Activated naive CD4-positive, alpha-beta T cell treated with anti-CD3 and anti-CD28 coated beads for 36 hours (primary cell): ENCODE results near the gene CREBRF. TPM values are rescaled to one million over a fixed set of nuclear protein-coding genes. Genes with fewer than 3 reads are reported as not detected.
"Not testable (repeated sequence)": the region's sequence is repeated elsewhere in the genome, so short reads cannot be mapped to it uniquely, and the experiment has no call there.

Experiments
- CTCF ChIA-PET: fragments of 350-600 bp; sonication (Branson Sonifier 250); formaldehyde crosslinking; loops from one replicate; lab custom pipeline; 2021; ENCODE audit warnings: antibody characterized with exemption; lab: Charles Lee
- DNase-seq: peaks from one replicate; pipeline ENCODE4 v3.0.0-alpha.2; 2020
- H3K27ac Mint-ChIP-seq: one replicate; pipeline ENCODE4 v1.8.0; 2021; ENCODE audit warnings: mild to moderate bottlenecking, mixed read lengths
- H3K27me3 Mint-ChIP-seq: one replicate; pipeline ENCODE4 v1.8.0; 2021; ENCODE audit warnings: low read depth, mixed read lengths
- H3K36me3 Mint-ChIP-seq: one replicate; pipeline ENCODE4 v1.8.0; 2021; ENCODE audit warnings: low read depth, mixed read lengths
- H3K4me1 Mint-ChIP-seq: one replicate; pipeline ENCODE4 v1.8.0; 2021; ENCODE audit warnings: low read depth, mixed read lengths
- H3K4me3 Mint-ChIP-seq: one replicate; pipeline ENCODE4 v1.8.0; 2021; ENCODE audit warnings: mild to moderate bottlenecking, moderate library complexity, mixed read lengths
- H3K9me3 Mint-ChIP-seq: one replicate; pipeline ENCODE4 v1.8.0; 2021; ENCODE audit warnings: mixed read lengths
- intact Hi-C: fragments of 100-400 bp; cut with micrococcal nuclease; formaldehyde crosslinking; loops from one replicate; pipeline ENCODE4 v1.15.1; 2023
- total RNA-seq, 2 experiments: library from RNA; stranded (reverse); gene quantifications; one replicate each; pipeline ENCODE4 v1.2.3, GENCODE V29; 2021

CREBRF gene
- total RNA-seq, 2 experiments from 2014 or later = 17.0 to 18.3 TPM

GRCh38 chr5:173020154-173020581, 36.0 kb upstream of the CREBRF start:
- H3K36me3 Mint-ChIP-seq = peaks cover 29% of the 10 kb centered on the region
- peak overlapping the region; percentile 31 for H3K27ac Mint-ChIP-seq
- H3K4me1 Mint-ChIP-seq = peaks cover 35% of the 10 kb centered on the region
- no peaks in the 10 kb centered on the region for H3K27me3 Mint-ChIP-seq
- H3K9me3 Mint-ChIP-seq = peaks cover 2% of the 10 kb centered on the region
- DNase-seq = no peak
- CTCF ChIA-PET = no interaction called here
- H3K4me3 Mint-ChIP-seq = no peak overlapping the region
- intact Hi-C loops = no loop called here

GRCh38 chr5:173020643-173021042, 35.5 kb upstream of the CREBRF start:
- intact Hi-C loops = no loop called here
- Mint-ChIP-seq H3K9me3 (peaks cover 2% of the 10 kb centered on the region), H3K27ac (no peak overlapping the region), H3K4me1 (peaks cover 32% of the 10 kb centered on the region), H3K27me3 (no peaks in the 10 kb centered on the region), H3K36me3 (peaks cover 31% of the 10 kb centered on the region), H3K4me3 (no peak overlapping the region)
- CTCF ChIA-PET = no interaction called here
- no peak for DNase-seq

- Mint-ChIP-seq H3K4me1 (peaks cover 19% of the 10 kb centered on the region), H3K27me3 (no peaks in the 10 kb centered on the region), H3K4me3 (no peak overlapping the region), H3K9me3 (peaks cover 2% of the 10 kb centered on the region), H3K36me3 (peaks cover 27% of the 10 kb centered on the region), H3K27ac (no peak overlapping the region)
- DNase-seq = no peak
- CTCF ChIA-PET = interaction anchor here (0.6 to 0.9 kb wide), 3 partner anchors 19 to 330 kb away, joined by 3 to 5 read pairs (median 4); no protein-coding TSS in a partner anchor
- intact Hi-C loops = no loop called here
Measured at GRCh38 chr5:173025651-173026050, 30.5 kb upstream of the CREBRF start.

GRCh38 chr5:173027905-173028304, 28.2 kb upstream of the CREBRF start:
- Mint-ChIP-seq H3K4me3 (no peak overlapping the region), H3K9me3 (peaks cover 2% of the 10 kb centered on the region), H3K36me3 (peaks cover 14% of the 10 kb centered on the region), H3K27me3 (no peaks in the 10 kb centered on the region), H3K4me1 (peaks cover 17% of the 10 kb centered on the region), H3K27ac (no peak overlapping the region)
- intact Hi-C loops = no loop called here
- CTCF ChIA-PET = no interaction called here
- no peak for DNase-seq

GRCh38 chr5:173028811-173029327, 27.3 kb upstream of the CREBRF start:
- CTCF ChIA-PET = no interaction called here
- H3K4me3 Mint-ChIP-seq = no peak overlapping the region
- intact Hi-C loops = no loop called here
- H3K4me1 Mint-ChIP-seq = peaks cover 26% of the 10 kb centered on the region
- H3K27ac Mint-ChIP-seq = no peak overlapping the region
- H3K36me3 Mint-ChIP-seq = peaks cover 14% of the 10 kb centered on the region
- no peak for DNase-seq
- peaks cover 2% of the 10 kb centered on the region for H3K9me3 Mint-ChIP-seq
- H3K27me3 Mint-ChIP-seq = no peaks in the 10 kb centered on the region

- DNase-seq = no peak
- peaks cover under 1% of the 10 kb centered on the region for H3K9me3 Mint-ChIP-seq
- no peak overlapping the region for H3K4me3 Mint-ChIP-seq
- H3K27ac Mint-ChIP-seq = no peak overlapping the region
- CTCF ChIA-PET = interaction anchor here (0.8 kb wide), 1 partner anchor 199 kb away, joined by 3 read pairs; no protein-coding TSS in a partner anchor
- peaks cover 15% of the 10 kb centered on the region for H3K36me3 Mint-ChIP-seq
- H3K4me1 Mint-ChIP-seq = peaks cover 30% of the 10 kb centered on the region
- intact Hi-C loops = no loop called here
- no peaks in the 10 kb centered on the region for H3K27me3 Mint-ChIP-seq
Measured at GRCh38 chr5:173029499-173029921, 26.6 kb upstream of the CREBRF start.

- H3K27ac Mint-ChIP-seq, H3K4me3 Mint-ChIP-seq, H3K27me3 Mint-ChIP-seq, DNase-seq, H3K9me3 Mint-ChIP-seq, intact Hi-C loops: not testable (repeated sequence)
- CTCF ChIA-PET = interaction anchor here (0.6 kb wide), 1 partner anchor 586 kb away, joined by 3 read pairs; no protein-coding TSS in a partner anchor
- H3K36me3 Mint-ChIP-seq = peaks cover 19% of the 10 kb centered on the region
- peaks cover 41% of the 10 kb centered on the region for H3K4me1 Mint-ChIP-seq
Measured at GRCh38 chr5:173032096-173032495, 24.1 kb upstream of the CREBRF start.

- intact Hi-C loops = no loop called here
- Mint-ChIP-seq H3K4me1 (peaks cover 44% of the 10 kb centered on the region), H3K27me3 (no peaks in the 10 kb centered on the region), H3K4me3 (no peak overlapping the region), H3K36me3 (peaks cover 18% of the 10 kb centered on the region), H3K9me3 (no peaks in the 10 kb centered on the region), H3K27ac (no peak overlapping the region)
- no peak for DNase-seq
- CTCF ChIA-PET = interaction anchor here (1.1 kb wide), 1 partner anchor 111 kb away, joined by 5 read pairs; no protein-coding TSS in a partner anchor
Measured at GRCh38 chr5:173032730-173033129, 23.4 kb upstream of the CREBRF start.

GRCh38 chr5:173033923-173034322, 22.2 kb upstream of the CREBRF start:
- Mint-ChIP-seq H3K9me3 (no peaks in the 10 kb centered on the region), H3K4me1 (peaks cover 51% of the 10 kb centered on the region), H3K27me3 (no peaks in the 10 kb centered on the region), H3K36me3 (peaks cover 15% of the 10 kb centered on the region), H3K27ac (peak overlapping the region; percentile 7), H3K4me3 (no peak overlapping the region)
- CTCF ChIA-PET = interaction anchor here (1.1 to 2.0 kb wide), 2 partner anchors 51 to 110 kb away, joined by 5 to 17 read pairs; partner anchors contain the start of gene ATP6V0E1
- DNase-seq = no peak
- intact Hi-C loops = no loop called here

GRCh38 chr5:173035904-173036707, 20.0 kb upstream of the CREBRF start:
- H3K4me1 Mint-ChIP-seq = peaks cover 63% of the 10 kb centered on the region
- no peaks in the 10 kb centered on the region for H3K27me3 Mint-ChIP-seq
- H3K36me3 Mint-ChIP-seq = peaks cover 15% of the 10 kb centered on the region
- peak overlapping the region; percentile 74 for H3K4me3 Mint-ChIP-seq
- DNase-seq = peak; percentile 72
- no peaks in the 10 kb centered on the region for H3K9me3 Mint-ChIP-seq
- peak overlapping the region; percentile 97 for H3K27ac Mint-ChIP-seq
- CTCF ChIA-PET = interaction anchor here (0.9 to 2.0 kb wide), 7 partner anchors 21 to 53 kb away, joined by 3 to 17 read pairs (median 5); partner anchors contain the start of gene ATP6V0E1
- intact Hi-C loops = loop anchor here (1.0 to 5.0 kb wide), 5 partner anchors 21 to 264 kb away; partner anchors contain the start of genes BNIP1 and DUSP1

GRCh38 chr5:173039188-173039587, 17.0 kb upstream of the CREBRF start:
- Mint-ChIP-seq H3K4me1 (peaks cover 50% of the 10 kb centered on the region), H3K4me3 (no peak overlapping the region), H3K27me3 (no peaks in the 10 kb centered on the region), H3K27ac (peak overlapping the region; percentile 18), H3K36me3 (peaks cover 13% of the 10 kb centered on the region), H3K9me3 (no peaks in the 10 kb centered on the region)
- CTCF ChIA-PET = interaction anchor here (0.7 to 2.3 kb wide), 3 partner anchors 18 to 258 kb away, joined by 4 to 12 read pairs (median 4); partner anchors contain the start of gene ATP6V0E1
- DNase-seq = peak; percentile 18
- intact Hi-C loops = loop anchor here (5.0 kb wide), 2 partner anchors 42 to 267 kb away; partner anchors contain the start of gene DUSP1

GRCh38 chr5:173039964-173040363, 16.2 kb upstream of the CREBRF start:
- H3K4me3 Mint-ChIP-seq = no peak overlapping the region

More at GRCh38 chr5:173039964-173040363, 16.2 kb upstream of the CREBRF start:
- Mint-ChIP-seq H3K9me3 (no peaks in the 10 kb centered on the region), H3K4me1 (peaks cover 42% of the 10 kb centered on the region), H3K36me3 (peaks cover 7% of the 10 kb centered on the region), H3K27me3 (no peaks in the 10 kb centered on the region), H3K27ac (peak overlapping the region; percentile 18)
- CTCF ChIA-PET = interaction anchor here (1.5 to 2.3 kb wide), 2 partner anchors 17 to 56 kb away, joined by 4 to 12 read pairs; partner anchors contain the start of gene ATP6V0E1
- intact Hi-C loops = loop anchor here (5.0 kb wide), 2 partner anchors 43 to 268 kb away; partner anchors contain the start of gene DUSP1
- DNase-seq = no peak
